GM19025 (cell line): ENCODE results near the gene GPRASP3.
A peak's percentile ranks its signal among the peaks of the same experiment; 100 is the strongest.
"Not testable (repeated sequence)": the region's sequence is repeated elsewhere in the genome, so short reads cannot be mapped to it uniquely, and the experiment has no call there.

Experiments used
- ATAC-seq: cut with Tn5 transposase; IDR thresholded peaks from one replicate; pipeline ENCODE4 v1.9.1; 2021; ENCODE audit warnings: mild to moderate bottlenecking, low read depth, moderate library complexity; ENCODE audit not compliant: unreplicated experiment

The GPRASP3 gene

GRCh38 chrX:102720237-102721168 is at the start of gene GPRASP3:
Gene GPRASP3 (plus strand): TSS chrX:102720743. CDS start chrX:102748996, 28,253 bp downstream.
- ATAC-seq: peak; percentile 100

GRCh38 chrX:102672856-102673255 is 47.7 kb upstream of the GPRASP3 start:
- ATAC-seq: no peak

GRCh38 chrX:102677479-102677878 is 43.1 kb upstream of the GPRASP3 start:
- ATAC-seq: not testable (repeated sequence)

- ATAC-seq: no peak
Observed at GRCh38 chrX:102684772-102685520, 35.6 kb upstream of the GPRASP3 start.

GRCh38 chrX:102694749-102695148 is 25.8 kb upstream of the GPRASP3 start:
- no peak for ATAC-seq

- no peak for ATAC-seq
Observed at GRCh38 chrX:102696306-102696705, 24.2 kb upstream of the GPRASP3 start.

- no peak for ATAC-seq
Observed at GRCh38 chrX:102697494-102697893, 23.0 kb upstream of the GPRASP3 start.

- ATAC-seq: no peak
Observed at GRCh38 chrX:102708900-102709299, 11.6 kb upstream of the GPRASP3 start.

GRCh38 chrX:102711872-102712215 is 8.7 kb upstream of the GPRASP3 start:
- no peak for ATAC-seq

GRCh38 chrX:102712216-102712966 is 8.2 kb upstream of the GPRASP3 start, which contains the start of gene GPRASP2:
Gene GPRASP2 (plus strand): TSS chrX:102712448. CDS start chrX:102714870, 2,422 bp downstream.
- ATAC-seq: no peak

- no peak for ATAC-seq
Observed at GRCh38 chrX:102712981-102713625, 7.4 kb upstream of the GPRASP3 start.

GRCh38 chrX:102714994-102715393 is 5.5 kb upstream of the GPRASP3 start:
- ATAC-seq: no peak

- no peak for ATAC-seq
Observed at GRCh38 chrX:102715967-102716366, 4.6 kb upstream of the GPRASP3 start.

GRCh38 chrX:102721169-102721506 is 595 bp downstream of the GPRASP3 start:
- ATAC-seq: not testable (repeated sequence)

- ATAC-seq: no peak
Observed at GRCh38 chrX:102723456-102723855, 2.9 kb downstream of the GPRASP3 start.

- no peak for ATAC-seq
Observed at GRCh38 chrX:102727761-102728160, 7.2 kb downstream of the GPRASP3 start.

GRCh38 chrX:102728646-102729045 is 8.1 kb downstream of the GPRASP3 start:
- ATAC-seq: no peak

GRCh38 chrX:102739657-102740056 is 19.1 kb downstream of the GPRASP3 start:
- no peak for ATAC-seq

GRCh38 chrX:102744307-102744706 is 23.8 kb downstream of the GPRASP3 start:
- no peak for ATAC-seq

- no peak for ATAC-seq
Observed at GRCh38 chrX:102745513-102745856, 24.9 kb downstream of the GPRASP3 start.
